ENCODE measurements around the gene GPC6. TPM values are rescaled to one million over a fixed set of nuclear protein-coding genes. Genes with fewer than 3 reads are reported as not detected.

GPC6 gene
- polyA plus RNA-seq, 1 of the 3 experiments (the other 2 are of a cell fraction), result 6.7 TPM

DNA sequence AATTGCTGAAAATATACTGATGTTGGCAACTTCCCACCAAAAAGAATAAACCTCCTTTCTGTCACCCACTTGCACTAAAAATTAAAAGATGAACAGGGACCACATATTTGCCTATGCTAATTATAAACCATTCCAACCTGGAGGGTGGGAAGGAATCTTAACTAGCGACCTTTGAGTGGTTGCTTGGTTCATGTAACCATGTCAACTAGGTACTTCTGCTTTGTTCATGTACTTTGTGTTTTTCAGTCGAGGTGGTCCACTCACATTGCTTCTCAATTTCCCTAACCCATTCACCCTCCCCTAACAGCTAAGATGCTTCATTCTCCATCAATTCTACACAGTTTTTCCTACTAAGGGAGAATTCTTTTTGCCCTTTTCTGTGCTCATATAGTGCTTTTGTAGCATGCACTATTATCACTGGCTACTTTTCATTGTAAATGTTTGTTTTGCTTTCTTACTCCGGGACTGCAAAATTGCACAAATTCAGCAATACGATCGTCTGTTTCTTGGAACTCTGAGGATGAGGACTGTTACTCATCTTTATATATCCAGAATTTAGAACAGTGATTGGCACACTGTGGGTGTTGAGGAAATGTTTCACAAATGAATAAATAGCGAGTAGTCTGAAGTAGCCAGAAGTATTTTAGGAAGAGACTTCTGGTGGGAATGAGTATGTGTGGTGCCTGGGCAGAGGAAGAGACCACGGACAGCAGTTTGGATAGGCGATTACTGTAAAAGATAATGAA lies 187.5 kb downstream of the GPC6 start:
- no peak for DNase-seq
- Histone ChIP-seq H3K9me3 (no peaks in the 10 kb centered on the region), H3K79me2 (ENCODE audit: insufficient read depth) (no peaks in the 10 kb centered on the region), H3K4me2 (no peak overlapping the region), H3K4me3 (ENCODE audit: low read depth in 2 of 2, low read length in 1 of 2) (no peak overlapping the region), H3F3A (replicated peaks; ENCODE audit: insufficient read depth) (peaks cover 11% of the 10 kb centered on the region), H3K27ac (ENCODE audit: low read depth in 2 of 2, low read length in 1 of 2) (no peak overlapping the region), H4K20me1 (ENCODE audit: insufficient read depth) (no peaks in the 10 kb centered on the region), H3K27me3 (ENCODE audit: insufficient read depth) (no peaks in the 10 kb centered on the region), H2AFZ (ENCODE audit: low read depth) (no peak overlapping the region), H3K9ac (no peak overlapping the region), H3K4me1 (ENCODE audit: control insufficient read depth in 1 of 2, insufficient read depth in 2 of 2, low read depth in 1 of 2, low read length in 1 of 2) (peaks cover 8 to 11% of the 10 kb centered on the region in 2 experiments; a peak in 3 of 4 replicates), H3K36me3 (replicated peaks in 1 of 2; ENCODE audit: control insufficient read depth in 1 of 2, insufficient read depth in 2 of 2, low read length in 1 of 2) (no peaks in the 10 kb centered on the region), H3K9me2 (no peaks in the 10 kb centered on the region)
- ChIA-PET POLR2A (no interaction called here), CTCF (no interaction called here)
- TF ChIP-seq MXI1 (IDR thresholded peaks at IDR 0.05; ENCODE audit: low read depth, low read length) (no peak), SMC3 (IDR thresholded peaks at IDR 0.05; ENCODE audit: low read depth, low read length) (no peak), TAF1 (IDR thresholded peaks at IDR 0.05; ENCODE audit: borderline replicate concordance, low read depth, low read length) (no peak), RCOR1 (IDR thresholded peaks at IDR 0.05; ENCODE audit: low read length) (no peak), NRF1 (IDR thresholded peaks at IDR 0.05; ENCODE audit: low read depth, low read length) (no peak), MEF2A (IDR thresholded peaks at IDR 0.05; ENCODE audit: borderline replicate concordance, low read depth) (no peak), GABPA (IDR thresholded peaks at IDR 0.05; ENCODE audit: low read depth) (no peak), POLR2AphosphoS5 (IDR thresholded peaks at IDR 0.05; ENCODE audit: low read depth, low read length) (no peak), SIN3A (IDR thresholded peaks at IDR 0.05; ENCODE audit: borderline replicate concordance, low read depth, low read length) (no peak), RFX5 (IDR thresholded peaks at IDR 0.05; ENCODE audit: low read length) (no peak), EP300 (IDR thresholded peaks at IDR 0.05; ENCODE audit: borderline replicate concordance in 1 of 2, low read depth in 1 of 2, low read length in 1 of 2) (no peak), FOXJ3 (CRISPR knock-in tag; IDR thresholded peaks at IDR 0.05) (no peak), FOSL2 (IDR thresholded peaks at IDR 0.05; ENCODE audit: borderline replicate concordance, low read depth) (no peak), ELF1 (IDR thresholded peaks at IDR 0.05) (no peak), YY1 (IDR thresholded peaks at IDR 0.05; ENCODE audit: low read depth) (no peak), EZH2phosphoT487 (IDR thresholded peaks at IDR 0.05; ENCODE audit: borderline replicate concordance, low read depth) (no peak)
- TF ChIP-seq, protein P1, sequence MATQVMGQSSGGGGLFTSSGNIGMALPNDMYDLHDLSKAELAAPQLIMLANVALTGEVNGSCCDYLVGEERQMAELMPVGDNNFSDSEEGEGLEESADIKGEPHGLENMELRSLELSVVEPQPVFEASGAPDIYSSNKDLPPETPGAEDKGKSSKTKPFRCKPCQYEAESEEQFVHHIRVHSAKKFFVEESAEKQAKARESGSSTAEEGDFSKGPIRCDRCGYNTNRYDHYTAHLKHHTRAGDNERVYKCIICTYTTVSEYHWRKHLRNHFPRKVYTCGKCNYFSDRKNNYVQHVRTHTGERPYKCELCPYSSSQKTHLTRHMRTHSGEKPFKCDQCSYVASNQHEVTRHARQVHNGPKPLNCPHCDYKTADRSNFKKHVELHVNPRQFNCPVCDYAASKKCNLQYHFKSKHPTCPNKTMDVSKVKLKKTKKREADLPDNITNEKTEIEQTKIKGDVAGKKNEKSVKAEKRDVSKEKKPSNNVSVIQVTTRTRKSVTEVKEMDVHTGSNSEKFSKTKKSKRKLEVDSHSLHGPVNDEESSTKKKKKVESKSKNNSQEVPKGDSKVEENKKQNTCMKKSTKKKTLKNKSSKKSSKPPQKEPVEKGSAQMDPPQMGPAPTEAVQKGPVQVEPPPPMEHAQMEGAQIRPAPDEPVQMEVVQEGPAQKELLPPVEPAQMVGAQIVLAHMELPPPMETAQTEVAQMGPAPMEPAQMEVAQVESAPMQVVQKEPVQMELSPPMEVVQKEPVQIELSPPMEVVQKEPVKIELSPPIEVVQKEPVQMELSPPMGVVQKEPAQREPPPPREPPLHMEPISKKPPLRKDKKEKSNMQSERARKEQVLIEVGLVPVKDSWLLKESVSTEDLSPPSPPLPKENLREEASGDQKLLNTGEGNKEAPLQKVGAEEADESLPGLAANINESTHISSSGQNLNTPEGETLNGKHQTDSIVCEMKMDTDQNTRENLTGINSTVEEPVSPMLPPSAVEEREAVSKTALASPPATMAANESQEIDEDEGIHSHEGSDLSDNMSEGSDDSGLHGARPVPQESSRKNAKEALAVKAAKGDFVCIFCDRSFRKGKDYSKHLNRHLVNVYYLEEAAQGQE (IDR thresholded peaks at IDR 0.05; ENCODE audit: low read depth, low read length), result no peak
- TF ChIP-seq, protein P2, sequence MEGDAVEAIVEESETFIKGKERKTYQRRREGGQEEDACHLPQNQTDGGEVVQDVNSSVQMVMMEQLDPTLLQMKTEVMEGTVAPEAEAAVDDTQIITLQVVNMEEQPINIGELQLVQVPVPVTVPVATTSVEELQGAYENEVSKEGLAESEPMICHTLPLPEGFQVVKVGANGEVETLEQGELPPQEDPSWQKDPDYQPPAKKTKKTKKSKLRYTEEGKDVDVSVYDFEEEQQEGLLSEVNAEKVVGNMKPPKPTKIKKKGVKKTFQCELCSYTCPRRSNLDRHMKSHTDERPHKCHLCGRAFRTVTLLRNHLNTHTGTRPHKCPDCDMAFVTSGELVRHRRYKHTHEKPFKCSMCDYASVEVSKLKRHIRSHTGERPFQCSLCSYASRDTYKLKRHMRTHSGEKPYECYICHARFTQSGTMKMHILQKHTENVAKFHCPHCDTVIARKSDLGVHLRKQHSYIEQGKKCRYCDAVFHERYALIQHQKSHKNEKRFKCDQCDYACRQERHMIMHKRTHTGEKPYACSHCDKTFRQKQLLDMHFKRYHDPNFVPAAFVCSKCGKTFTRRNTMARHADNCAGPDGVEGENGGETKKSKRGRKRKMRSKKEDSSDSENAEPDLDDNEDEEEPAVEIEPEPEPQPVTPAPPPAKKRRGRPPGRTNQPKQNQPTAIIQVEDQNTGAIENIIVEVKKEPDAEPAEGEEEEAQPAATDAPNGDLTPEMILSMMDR (IDR thresholded peaks at IDR 0.05), result no peak
- TF ChIP-seq, protein P3, sequence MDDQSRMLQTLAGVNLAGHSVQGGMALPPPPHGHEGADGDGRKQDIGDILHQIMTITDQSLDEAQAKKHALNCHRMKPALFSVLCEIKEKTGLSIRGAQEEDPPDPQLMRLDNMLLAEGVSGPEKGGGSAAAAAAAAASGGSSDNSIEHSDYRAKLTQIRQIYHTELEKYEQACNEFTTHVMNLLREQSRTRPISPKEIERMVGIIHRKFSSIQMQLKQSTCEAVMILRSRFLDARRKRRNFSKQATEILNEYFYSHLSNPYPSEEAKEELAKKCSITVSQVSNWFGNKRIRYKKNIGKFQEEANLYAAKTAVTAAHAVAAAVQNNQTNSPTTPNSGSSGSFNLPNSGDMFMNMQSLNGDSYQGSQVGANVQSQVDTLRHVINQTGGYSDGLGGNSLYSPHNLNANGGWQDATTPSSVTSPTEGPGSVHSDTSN (IDR thresholded peaks at IDR 0.05), result no peak
- TF ChIP-seq, protein P4, sequence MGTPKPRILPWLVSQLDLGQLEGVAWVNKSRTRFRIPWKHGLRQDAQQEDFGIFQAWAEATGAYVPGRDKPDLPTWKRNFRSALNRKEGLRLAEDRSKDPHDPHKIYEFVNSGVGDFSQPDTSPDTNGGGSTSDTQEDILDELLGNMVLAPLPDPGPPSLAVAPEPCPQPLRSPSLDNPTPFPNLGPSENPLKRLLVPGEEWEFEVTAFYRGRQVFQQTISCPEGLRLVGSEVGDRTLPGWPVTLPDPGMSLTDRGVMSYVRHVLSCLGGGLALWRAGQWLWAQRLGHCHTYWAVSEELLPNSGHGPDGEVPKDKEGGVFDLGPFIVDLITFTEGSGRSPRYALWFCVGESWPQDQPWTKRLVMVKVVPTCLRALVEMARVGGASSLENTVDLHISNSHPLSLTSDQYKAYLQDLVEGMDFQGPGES (IDR thresholded peaks at IDR 0.05; ENCODE audit: low read depth, low read length), result no peak
- 80% methylated on average over 8 of the region's 8 CpGs for WGBS (ENCODE audit: low lambda C conversion rate)
